IMR-90 (cell line): Measurements from ENCODE around the gene FOXF1. TPM values are rescaled to one million over a fixed set of nuclear protein-coding genes. Genes with fewer than 3 reads are reported as not detected.

Experiments used
- ATAC-seq: fragments of 200-7000 bp; cut with Tn5 transposase; 2 replicates; pipeline ENCODE4 v1.9.1; 2020; ENCODE audit warnings: low read depth, mild to moderate bottlenecking, moderate library complexity
- BruUV-seq: library from RNA; stranded (reverse); fragments of 400-500 nt; replicated peaks from 2 replicates; lab custom pipeline; 2021; lab: Mats Ljungman, UMichigan
- CTCF ChIA-PET: fragments of 300-600 bp; formaldehyde crosslinking; extraction: SDS; loops from one replicate; lab custom pipeline; 2021; ENCODE audit warnings: antibody characterized with exemption; lab: Yijun Ruan, JAX
- POLR2A ChIA-PET: fragments of 300-600 bp; sonication (Branson Sonifier 250); formaldehyde crosslinking; loops from one replicate; lab custom pipeline; 2022; ENCODE audit warnings: antibody characterized with exemption; ENCODE audit not compliant: unreplicated experiment; lab: Charles Lee
- DNase-seq: peaks from one replicate; pipeline ENCODE4 v3.0.0; 2013
- H2AFZ ChIP-seq: replicated peaks from 2 replicates; pipeline ENCODE3; 2013; ENCODE audit warnings: low read length, mild to moderate bottlenecking; ENCODE audit not compliant: poor library complexity
- H2AK5ac ChIP-seq: 2 replicates; pipeline ENCODE4 v1.6.1; 2013; ENCODE audit warnings: low read depth, low read length, inconsistent platforms
- H2AK9ac ChIP-seq: replicated peaks from 2 replicates; pipeline ENCODE3; 2013; ENCODE audit warnings: mild to moderate bottlenecking, low read depth, low read length, moderate library complexity; ENCODE audit not compliant: poor library complexity
- H2BK120ac ChIP-seq: 2 replicates; pipeline ENCODE4 v1.6.1; 2013; ENCODE audit warnings: low read depth, low read length, inconsistent platforms
- H2BK15ac ChIP-seq: 3 replicates; pipeline ENCODE4 v1.6.1; 2013; ENCODE audit warnings: low read depth, low read length, inconsistent platforms
- H2BK20ac ChIP-seq: 2 replicates; pipeline ENCODE4 v1.6.1; 2013; ENCODE audit warnings: low read depth, mild to moderate bottlenecking, inconsistent platforms, low read length, moderate library complexity
- H2BK5ac ChIP-seq: 2 replicates; pipeline ENCODE4 v1.6.1; 2013; ENCODE audit warnings: mild to moderate bottlenecking, low read depth, low read length, inconsistent platforms; ENCODE audit not compliant: poor library complexity, severe bottlenecking
- H3K14ac ChIP-seq: replicated peaks from 2 replicates; pipeline ENCODE4 v1.6.1; 2013; ENCODE audit warnings: low read depth, low read length, inconsistent platforms
- H3K18ac ChIP-seq: 2 replicates; pipeline ENCODE4 v1.6.1; 2013; ENCODE audit warnings: low read depth, low read length, control low read depth
- H3K23ac ChIP-seq: 2 replicates; pipeline ENCODE4 v1.6.1; 2013; ENCODE audit warnings: low read depth, low read length, inconsistent platforms
- H3K27ac ChIP-seq: 2 replicates; pipeline ENCODE4 v1.5.1; 2013; ENCODE audit warnings: mild to moderate bottlenecking, control low read depth, low read length; ENCODE audit not compliant: insufficient read depth
- H3K27me3 ChIP-seq: 2 replicates; pipeline ENCODE4 v1.6.1; 2013; ENCODE audit warnings: low read length; ENCODE audit not compliant: control insufficient read depth, insufficient read depth
- H3K36me3 ChIP-seq: 2 replicates; pipeline ENCODE4 v1.6.1; 2013; ENCODE audit warnings: low read length, mixed read lengths; ENCODE audit not compliant: control insufficient read depth, insufficient read depth
- H3K4ac ChIP-seq: 2 replicates; pipeline ENCODE4 v1.6.1; 2013; ENCODE audit warnings: low read depth, low read length, inconsistent platforms
- H3K4me1 ChIP-seq: 2 replicates; pipeline ENCODE4 v1.6.1; 2013; ENCODE audit warnings: low read length, mixed read lengths; ENCODE audit not compliant: control insufficient read depth, insufficient read depth
- H3K4me2 ChIP-seq: 2 replicates; pipeline ENCODE4 v1.6.1; 2013; ENCODE audit warnings: low read depth, mild to moderate bottlenecking, control low read depth, low read length, moderate library complexity
- H3K4me3 ChIP-seq: 2 replicates; pipeline ENCODE4 v1.5.1; 2013; ENCODE audit warnings: low read depth, mild to moderate bottlenecking, control low read depth, low read length, moderate library complexity; ENCODE audit not compliant: insufficient read depth
- H3K56ac ChIP-seq: 2 replicates; pipeline ENCODE4 v1.6.1; 2013; ENCODE audit warnings: low read length, inconsistent platforms; ENCODE audit not compliant: insufficient read depth; ENCODE audit errors: extremely low read depth
- H3K79me1 ChIP-seq, 2 experiments: 2 replicates each; pipeline ENCODE4 v1.6.1; 2013; ENCODE audit warnings: low read length in 2 of 2, inconsistent platforms in 1 of 2, low read depth in 1 of 2
- H3K9ac ChIP-seq: 2 replicates; pipeline ENCODE4 v1.6.1; 2013; ENCODE audit warnings: low read depth, low read length, control low read depth
- H3K9me1 ChIP-seq: 2 replicates; pipeline ENCODE4 v1.6.1; 2013; ENCODE audit warnings: low read length, inconsistent platforms; ENCODE audit not compliant: insufficient read depth
- H3K9me3 ChIP-seq: 2 replicates; pipeline ENCODE4 v1.6.1; 2013; ENCODE audit warnings: low read length; ENCODE audit not compliant: control insufficient read depth, insufficient read depth
- H4K20me1 ChIP-seq: 2 replicates; pipeline ENCODE4 v1.6.1; 2013; ENCODE audit warnings: low read length, inconsistent platforms; ENCODE audit not compliant: insufficient read depth
- H4K5ac ChIP-seq: 2 replicates; pipeline ENCODE4 v1.6.1; 2013; ENCODE audit warnings: mild to moderate bottlenecking, low read depth, low read length, control low read depth
- H4K8ac ChIP-seq, 2 experiments: 2 replicates each; pipeline ENCODE4 v1.6.1; 2013; ENCODE audit warnings: low read depth in 2 of 2, low read length in 2 of 2, control low read depth in 1 of 2, inconsistent platforms in 1 of 2
- H4K91ac ChIP-seq: 2 replicates; pipeline ENCODE4 v1.6.1; 2013; ENCODE audit warnings: low read depth, low read length, inconsistent platforms; ENCODE audit not compliant: insufficient read depth
- CEBPB ChIP-seq: IDR thresholded peaks from 2 replicates; pipeline ENCODE4 v1.6.1; 2012; ENCODE audit warnings: low read depth, low read length, improper control_type of control experiment
- CHD1 ChIP-seq: IDR thresholded peaks from 2 replicates; pipeline ENCODE4 v1.6.1; 2012; ENCODE audit warnings: low read depth, low read length, improper control_type of control experiment
- ELK1 ChIP-seq: fragments of 150-350 bp; IDR thresholded peaks from 2 replicates; pipeline ENCODE4 v1.6.1; 2016; ENCODE audit warnings: low read depth, mild to moderate bottlenecking, low read length, moderate library complexity, borderline replicate concordance
- MAFK ChIP-seq: IDR thresholded peaks from 2 replicates; pipeline ENCODE4 v1.6.1; 2012; ENCODE audit warnings: low read depth, low read length, improper control_type of control experiment
- MAZ ChIP-seq: IDR thresholded peaks from 2 replicates; pipeline ENCODE4 v1.6.1; 2012; ENCODE audit warnings: low read depth, mild to moderate bottlenecking, low read length, improper control_type of control experiment, moderate library complexity, borderline replicate concordance
- NFE2L2 ChIP-seq: fragments of 150-350 bp; IDR thresholded peaks from 2 replicates; pipeline ENCODE4 v1.6.1; 2016; ENCODE audit warnings: low read depth, mild to moderate bottlenecking, low read length
- SMC3 ChIP-seq: fragments of 150-350 bp; IDR thresholded peaks from 2 replicates; pipeline ENCODE4 v1.6.1; 2016; ENCODE audit warnings: low read depth, mild to moderate bottlenecking, antibody characterized with exemption, low read length, moderate library complexity
- WGBS, 2 experiments: methylation state at CpG; one replicate each; pipeline versions ENCODE4 v1.1.5 to v1.1.7; 2013; ENCODE audit warnings: missing lambda C conversion rate in 2 of 2; ENCODE audit not compliant: insufficient read length in 1 of 2; ENCODE audit errors: extremely low coverage in 2 of 2; 5-methylcytosine and 5-hydroxymethylcytosine counted together
- dilution Hi-C: fragments of 300-500 bp; cut with HindIII; formaldehyde crosslinking; loops from one replicate; pipeline ENCODE4 v1.14.3; 2018; ENCODE audit warnings: low sequenced_read_pairs; ENCODE audit not compliant: unreplicated experiment
- in situ Hi-C: fragments of 300-500 bp; cut with MboI; formaldehyde crosslinking; loops from 3 replicates; pipeline ENCODE4 v1.14.3; 2019; ENCODE audit warnings: low sequenced_read_pairs, inconsistent platforms, mixed read lengths
- intact Hi-C: fragments of 100-400 bp; cut with micrococcal nuclease; formaldehyde crosslinking; loops from 2 replicates; pipeline ENCODE4 v1.10.0; 2022
- polyA plus RNA-seq, 3 experiments: library from polyadenylated mRNA; depleted of rRNA; stranded (reverse); fragments of >200 nt; gene quantifications; 2 replicates each; pipeline ENCODE4 v1.2.3, GENCODE V29; 2012; ENCODE audit warnings: low replicate concordance in 1 of 3
- total RNA-seq: library from RNA; depleted of rRNA; stranded (reverse); fragments of >200 nt; gene quantifications from 2 replicates; pipeline ENCODE4 v1.2.3, GENCODE V29; 2012

FOXF1 gene
- total and polyA plus RNA-seq, 2 of the 4 experiments (the other 2 are of a cell fraction), result 2.7 to 33.0 TPM

- Histone ChIP-seq H3K18ac (no peak overlapping the region), H3K14ac (no peak overlapping the region), H3K36me3 (peaks cover 62% of the 10 kb centered on the region), H3K9me1 (no peaks in the 10 kb centered on the region), H3K4ac (no peak overlapping the region), H2BK120ac (no peak overlapping the region), H3K27ac (no peak overlapping the region), H3K4me1 (no peaks in the 10 kb centered on the region), H2AK5ac (no peak overlapping the region), H2BK20ac (no peak overlapping the region), H3K9me3 (no peaks in the 10 kb centered on the region), H3K23ac (no peak overlapping the region), H2BK15ac (no peak overlapping the region), H2BK5ac (no peak overlapping the region), H2AK9ac (no peak overlapping the region), H3K9ac (no peak overlapping the region), H3K27me3 (no peaks in the 10 kb centered on the region), H4K5ac (no peak overlapping the region), H3K4me3 (no peak overlapping the region), H4K20me1 (no peaks in the 10 kb centered on the region), H4K8ac (no peak overlapping the region), H3K4me2 (no peak overlapping the region), H4K91ac (no peak overlapping the region), H3K56ac (no peak overlapping the region), H2AFZ (no peak overlapping the region), H3K79me1 (peaks cover 0 to 8% of the 10 kb centered on the region in 2 experiments; a peak in 1 of 4 replicates)
- WGBS, 2 experiments, result 94% methylated on average over 4 of the region's 11 CpGs; no CpG with 5 or more reads in 1 of the 2 experiments
- POLR2A ChIA-PET, result no interaction called here
- no TSS peak for BruUV-seq
- TF ChIP-seq MAZ, result no peak
- no peak for TF ChIP-seq SMC3
- TF ChIP-seq NFE2L2, result no peak
- TF ChIP-seq MAFK, result no peak
- TF ChIP-seq CEBPB, result no peak
- no peak for TF ChIP-seq ELK1
- TF ChIP-seq CHD1, result no peak
- intact Hi-C loops (no loop called here), dilution Hi-C loops (no loop called here), in situ Hi-C loops (no loop called here)
- CTCF ChIA-PET, result interaction anchor here (0.6 kb wide), 1 partner anchor 21 kb away, joined by 4 read pairs; no protein-coding TSS in a partner anchor
- DNase-seq (no peak), ATAC-seq (no peak)
Measured at GRCh38 chr16:86541560-86541959, 31.2 kb downstream of the FOXF1 start.
